Stimulated activated CD8-positive, alpha-beta memory T cell treated with anti-CD3 and anti-CD28 coated beads, Interleukin-7, amount 100 ng/mL, for 48 hours (primary cell): ENCODE data around the gene DLG2.

Experiments used
- DNase-seq, 2 donors: peaks; one replicate each; pipeline ENCODE4 v3.0.0-alpha.2; 2020; ENCODE audit warnings: low read depth in 1 of 2; ENCODE audit errors: extremely low read depth in 1 of 2

The DLG2 gene

DNA sequence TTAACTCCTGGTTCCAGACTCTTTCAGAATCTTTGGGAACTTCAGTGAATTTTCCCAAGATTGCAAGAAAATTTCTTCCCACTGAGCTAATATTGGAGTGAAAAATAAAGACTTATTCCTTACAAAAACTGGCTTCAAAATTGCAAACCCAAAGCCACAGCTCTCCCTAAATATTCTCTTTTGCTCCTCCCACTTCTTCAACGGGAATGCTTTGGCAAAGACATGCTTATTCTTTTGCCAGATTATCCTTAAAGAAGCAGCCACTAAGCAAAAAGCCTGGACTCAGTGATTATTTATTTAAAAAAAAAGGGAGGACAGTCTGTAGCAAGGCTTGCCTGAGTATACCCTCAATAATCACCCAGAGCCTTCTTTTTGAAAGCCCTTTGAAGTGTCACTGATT, 1438.6 kb downstream of the DLG2 start:
- no peak for DNase-seq

DNA sequence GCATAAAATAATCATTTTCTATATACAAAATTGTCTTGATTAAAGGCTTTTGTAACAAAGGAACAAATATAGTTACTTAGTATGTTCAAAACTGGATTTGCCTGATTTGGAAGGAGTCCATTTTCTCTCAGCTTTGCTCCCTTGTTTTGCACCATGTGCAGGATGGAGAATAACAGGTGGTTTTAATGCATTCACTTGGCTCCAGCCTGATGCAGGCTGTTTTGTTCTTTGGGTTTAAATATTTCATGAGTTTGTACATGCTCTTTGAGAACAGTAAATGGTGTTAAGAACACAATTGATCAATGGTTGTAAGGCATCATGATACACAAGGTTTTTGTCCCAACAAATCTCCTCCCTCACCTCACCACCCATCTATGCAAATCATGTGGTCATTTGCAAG, 1454.1 kb downstream of the DLG2 start:
- no peak for DNase-seq

DNA sequence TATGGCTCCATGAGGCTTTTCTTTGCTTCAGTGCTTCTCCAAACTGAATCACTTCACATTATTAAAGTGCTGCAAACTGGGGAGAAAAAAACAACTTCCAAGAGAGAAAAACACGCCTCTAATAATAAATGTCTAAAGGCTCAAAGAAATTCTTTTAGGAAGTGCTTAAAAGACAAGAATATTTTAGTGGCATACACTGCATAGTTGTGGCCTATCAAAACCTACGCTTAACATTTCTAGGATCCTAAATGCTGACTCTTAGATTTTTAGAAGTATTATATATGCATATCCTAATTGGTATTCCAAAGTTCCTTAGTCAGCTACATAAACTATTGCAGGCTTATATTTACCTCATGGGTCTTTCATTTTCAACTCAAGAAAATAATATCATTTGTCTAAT, 1462.0 kb downstream of the DLG2 start:
- DNase-seq: no peak

DNA sequence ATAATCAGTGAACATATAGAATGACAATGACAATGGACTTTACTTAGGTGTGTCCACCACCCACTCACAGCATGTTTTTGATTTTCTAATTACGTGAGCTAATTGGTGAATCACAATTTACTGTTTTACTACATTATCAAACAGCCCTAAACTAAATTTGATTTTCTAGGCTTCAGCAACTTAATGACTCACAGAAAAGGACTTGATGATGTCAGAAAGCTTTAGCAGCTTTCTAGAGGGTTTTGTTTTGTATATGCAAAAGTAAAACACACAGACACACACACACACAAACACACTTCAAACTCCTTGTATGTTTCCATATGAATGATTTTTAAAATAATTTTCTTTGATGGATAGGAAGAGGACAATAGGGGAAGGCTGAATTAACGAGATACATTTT, 1462.4 kb downstream of the DLG2 start:
- DNase-seq: no peak

GRCh38 chr11:84163116-84163515, 1464.0 kb downstream of the DLG2 start:
- no peak for DNase-seq

GRCh38 chr11:84157639-84158038, 1469.5 kb downstream of the DLG2 start:
- no peak for DNase-seq

GRCh38 chr11:84146826-84147225, 1480.3 kb downstream of the DLG2 start:
- no peak for DNase-seq

DNA sequence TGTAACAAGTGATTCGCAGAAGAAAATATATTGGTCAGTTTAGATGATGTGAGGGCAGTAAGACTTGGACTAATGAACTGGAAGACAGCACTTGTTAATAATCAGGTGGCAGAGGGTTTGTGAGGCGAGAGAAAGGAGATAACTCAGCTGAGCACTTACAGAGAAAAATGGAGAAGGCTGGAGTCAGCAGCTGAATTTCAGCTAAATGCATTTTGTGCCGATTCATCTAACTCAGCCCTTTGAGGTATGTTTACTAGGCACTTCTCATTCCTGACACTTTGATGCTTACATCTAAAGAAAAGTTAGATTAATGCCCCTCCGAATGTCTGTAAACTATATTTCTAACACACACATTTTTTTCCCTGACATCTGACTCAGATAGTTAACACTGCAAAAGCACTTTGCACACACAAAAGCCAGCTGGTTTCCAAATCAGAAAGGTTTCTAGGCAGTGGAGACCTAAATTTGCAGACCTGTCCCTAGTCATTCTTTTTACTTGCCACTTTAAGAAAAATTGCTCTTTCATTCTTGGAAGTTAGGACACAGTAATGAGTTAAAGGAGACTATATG, 1481.4 kb downstream of the DLG2 start:
- DNase-seq: no peak

- no peak for DNase-seq
These were observed 1482.6 kb downstream of the DLG2 start for GRCh38 chr11:84144531-84144930.

DNA sequence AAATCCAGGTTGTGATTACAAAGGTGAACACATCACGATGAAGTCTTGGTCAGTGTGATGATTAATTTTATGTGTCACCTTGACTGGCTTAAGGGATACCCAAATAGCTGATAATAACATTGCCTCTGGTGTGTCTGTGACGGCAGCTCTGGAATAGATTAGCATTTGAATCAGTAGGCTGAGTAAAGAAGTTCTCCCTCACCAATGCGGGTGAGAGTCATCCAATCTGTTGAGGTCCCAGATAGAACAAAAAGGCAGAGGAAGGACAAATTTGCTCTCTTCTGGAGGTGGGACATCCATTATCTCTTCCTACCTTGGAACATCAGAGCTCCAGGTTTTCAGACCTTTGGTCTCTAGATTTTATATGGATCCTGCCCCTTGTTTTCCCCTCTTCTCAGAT, 1484.7 kb downstream of the DLG2 start:
- DNase-seq: no peak

DNA sequence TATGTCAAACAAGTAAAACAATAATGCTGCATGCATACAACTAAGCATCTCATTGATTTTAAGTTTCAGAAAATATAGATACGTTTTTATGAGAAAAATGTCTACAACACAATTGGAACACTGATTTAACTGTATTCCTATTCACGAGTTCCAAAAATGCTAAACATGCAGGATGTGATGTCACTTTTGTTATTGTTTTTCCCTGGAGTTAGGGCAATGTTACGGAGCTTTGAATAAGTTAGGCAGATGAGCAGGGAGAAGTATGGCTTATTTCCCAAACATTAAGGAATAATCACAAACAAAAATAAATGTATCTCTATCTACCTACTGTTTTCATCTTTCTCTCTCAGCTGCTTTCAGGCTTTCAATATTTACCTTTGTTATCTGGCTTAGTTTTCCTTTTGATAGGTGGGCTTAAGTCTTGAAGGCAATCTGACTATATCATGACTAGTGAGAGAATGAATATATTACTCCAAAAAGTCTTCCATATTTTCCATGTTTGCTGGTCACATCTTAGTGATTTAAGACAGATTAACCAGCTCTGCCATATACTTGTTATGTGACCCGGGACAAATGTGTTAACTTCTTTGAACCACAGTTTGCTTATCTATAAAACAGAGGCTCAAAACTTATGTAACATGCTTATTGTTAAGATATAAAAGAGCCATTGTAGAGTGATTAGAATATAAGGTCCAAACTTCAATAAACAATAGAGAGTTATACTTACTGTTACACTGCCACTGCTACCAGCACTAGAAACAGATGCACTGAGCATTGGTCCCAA, 1486.6 kb downstream of the DLG2 start:
- DNase-seq: no peak

GRCh38 chr11:84137960-84138359, 1489.2 kb downstream of the DLG2 start:
- no peak for DNase-seq

DNA sequence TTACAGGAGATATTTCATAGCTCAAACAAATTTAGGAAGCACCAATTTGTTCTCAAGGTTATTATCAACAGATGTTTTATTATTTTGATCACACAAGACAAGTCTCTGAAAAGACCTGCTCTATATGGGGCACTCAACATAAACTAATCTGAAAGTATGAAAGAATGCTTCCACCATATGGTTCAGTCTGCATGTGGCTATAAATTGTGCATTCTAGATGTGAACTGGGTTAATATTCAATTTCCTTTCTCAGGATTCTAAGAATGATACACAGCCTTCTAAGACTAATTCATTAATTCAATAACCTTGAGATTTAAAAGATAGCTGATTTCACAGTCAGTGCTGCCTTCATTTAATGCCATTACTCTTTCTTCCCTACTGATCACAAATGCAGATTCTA, 1489.6 kb downstream of the DLG2 start:
- no peak for DNase-seq

DNA sequence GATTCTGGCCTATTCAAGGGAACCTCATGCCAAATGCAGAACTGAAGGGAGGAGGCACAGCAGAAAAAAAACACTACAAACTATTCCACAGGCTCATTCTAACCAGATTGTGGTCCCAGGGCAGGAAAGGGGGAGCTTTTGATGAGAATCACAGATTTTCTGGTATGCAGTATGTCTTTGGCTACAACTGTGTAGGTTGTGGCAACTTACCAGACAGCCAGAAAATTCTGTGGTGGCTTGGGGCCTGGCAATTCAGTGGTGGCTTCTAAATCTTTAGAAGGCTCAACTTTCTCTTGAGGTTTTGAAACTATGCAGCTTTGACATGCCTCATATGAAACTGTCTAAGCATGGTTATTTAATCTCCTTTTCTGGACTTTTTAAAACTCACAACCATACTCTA, 1490.2 kb downstream of the DLG2 start:
- no peak for DNase-seq

DNA sequence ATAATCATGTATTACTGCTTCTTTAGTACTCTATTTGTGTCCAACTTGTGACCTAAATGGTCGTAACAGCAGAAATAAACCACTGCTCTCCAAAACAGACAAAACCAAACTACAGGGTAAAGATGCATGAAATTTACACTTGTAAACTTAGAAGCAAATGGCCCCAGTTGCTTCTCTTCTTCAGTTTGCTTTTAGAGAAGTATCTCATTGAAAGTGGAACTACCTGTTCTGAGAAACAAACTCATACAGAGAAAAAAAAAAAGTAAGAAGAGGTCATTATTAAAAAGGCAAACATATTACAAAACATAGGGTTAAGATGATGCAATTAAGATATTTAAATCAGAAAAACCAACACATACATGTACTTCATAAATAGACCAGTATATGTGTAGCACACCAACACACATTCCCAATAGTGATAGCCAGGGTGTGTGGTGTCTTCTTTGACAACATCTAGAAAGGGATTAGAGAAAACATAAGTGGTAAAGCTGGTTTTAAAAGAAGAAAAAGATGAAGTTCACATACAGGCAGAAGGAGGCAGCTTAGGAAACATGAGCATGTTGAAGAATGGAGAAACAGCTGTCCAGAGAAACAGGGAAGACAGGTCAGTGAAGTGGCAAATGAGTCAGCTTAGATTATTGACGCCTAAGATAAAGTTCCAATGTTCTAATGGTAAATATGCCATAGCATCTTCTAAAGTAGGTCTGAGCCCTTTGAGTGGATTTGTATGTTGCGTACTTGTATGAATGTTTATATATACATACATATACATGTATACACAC, 1496.3 kb downstream of the DLG2 start:
- no peak for DNase-seq

DNA sequence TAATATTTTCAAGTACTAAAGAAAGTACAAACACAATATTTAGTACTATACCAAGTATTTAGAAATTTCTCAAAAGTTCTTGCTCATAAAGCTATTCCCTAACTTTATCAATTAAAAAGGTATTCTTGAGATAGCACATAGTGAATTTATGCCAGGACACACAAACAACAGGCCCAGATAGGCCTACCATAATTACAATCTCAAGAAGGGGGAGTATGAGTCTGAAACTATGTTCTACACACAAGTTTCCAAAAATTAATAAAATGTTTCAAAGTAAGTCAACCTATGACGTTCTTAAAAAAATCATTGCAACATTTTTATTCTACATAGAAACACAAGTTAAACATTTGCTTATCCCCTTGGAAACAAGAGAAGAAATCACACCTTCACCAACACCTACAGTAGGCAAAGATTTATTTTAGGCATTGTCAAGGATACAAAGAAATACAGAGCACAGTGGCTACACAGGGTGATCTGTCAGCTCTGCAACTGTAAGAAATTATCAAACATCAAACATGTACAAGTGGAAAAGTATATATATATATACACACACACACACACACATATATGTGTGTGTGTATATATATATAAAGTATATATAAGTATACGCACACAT, 1497.1 kb downstream of the DLG2 start:
- no peak for DNase-seq

DNA sequence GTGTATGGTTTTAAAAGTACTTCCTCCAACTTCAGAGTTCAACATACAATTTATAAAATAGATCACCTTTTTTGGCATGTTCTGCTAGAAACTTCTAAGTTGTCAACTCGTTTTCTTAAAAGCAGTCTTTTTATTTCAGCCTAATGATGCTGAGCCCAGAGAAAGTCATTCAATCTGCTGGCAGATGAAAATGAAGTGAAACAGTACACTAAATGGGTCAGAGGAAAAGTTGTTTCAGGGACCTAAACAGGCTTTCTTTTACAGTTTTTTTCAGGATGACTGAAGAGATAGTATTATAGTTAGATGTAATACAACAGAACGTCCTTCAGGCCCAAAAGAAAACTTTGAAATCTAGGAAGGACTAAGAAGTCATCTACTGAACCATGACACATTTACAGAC, 1498.3 kb downstream of the DLG2 start:
- no peak for DNase-seq

- no peak for DNase-seq
These were observed 1509.8 kb downstream of the DLG2 start for GRCh38 chr11:84117394-84117793.

DNA sequence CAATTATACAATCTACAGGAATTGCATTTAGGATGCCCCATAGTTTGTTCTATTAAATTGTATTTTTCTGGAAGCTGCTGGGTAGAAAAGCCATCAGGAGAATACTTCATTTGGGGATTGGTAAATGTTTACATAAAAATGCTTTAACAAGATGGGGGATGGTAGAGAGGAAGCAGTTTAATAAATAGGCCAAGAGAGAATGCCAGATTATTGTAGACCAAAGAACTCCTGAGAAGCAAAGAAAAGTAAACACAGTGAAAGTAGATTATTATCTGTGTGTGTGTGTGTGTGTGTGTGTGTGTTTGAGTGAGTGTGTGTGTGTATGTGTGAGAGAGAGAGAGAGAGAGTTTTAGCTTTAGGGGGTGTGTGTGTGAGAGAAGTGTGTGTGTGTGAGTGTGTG, 1520.6 kb downstream of the DLG2 start:
- DNase-seq: no peak

- no peak for DNase-seq
These were observed 1522.0 kb downstream of the DLG2 start for GRCh38 chr11:84105148-84105547.

DNA sequence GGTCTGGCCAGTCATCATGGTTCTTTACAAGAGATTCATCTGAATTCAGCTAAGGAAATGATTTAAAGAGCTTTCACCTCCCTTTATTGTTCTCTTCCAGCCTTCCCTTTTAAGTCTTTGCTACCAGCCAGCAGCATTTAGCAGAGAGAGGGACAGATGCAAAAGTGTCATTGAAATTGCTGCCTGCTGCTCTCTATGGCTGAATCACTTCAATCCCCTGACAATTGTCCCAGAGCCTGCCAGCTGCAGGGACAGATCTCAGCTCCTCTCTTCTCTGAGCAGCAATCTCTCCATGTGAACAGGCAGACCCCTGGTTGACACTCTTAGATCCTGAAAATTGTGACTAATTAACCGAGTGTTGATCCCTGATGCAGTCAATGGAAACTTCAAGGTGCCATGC, 1524.0 kb downstream of the DLG2 start:
- no peak for DNase-seq

GRCh38 chr11:84097186-84097585, 1530.0 kb downstream of the DLG2 start:
- DNase-seq: no peak
